H9 (cell line): ENCODE measurements around the gene USP27X. TPM values are rescaled to one million over a fixed set of nuclear protein-coding genes. Genes with fewer than 3 reads are reported as not detected.

ENCODE experiments used
- DNase-seq: peaks from one replicate; pipeline ENCODE4 v3.0.0-alpha.2; 2017
- H2AFZ ChIP-seq: one replicate; pipeline ENCODE4 v1.6.1; 2013; ENCODE audit warnings: mild to moderate bottlenecking, low read length, control low read depth, moderate library complexity
- H2AK5ac ChIP-seq: 2 replicates; pipeline ENCODE4 v1.6.1; 2013; ENCODE audit warnings: low read length, control low read depth, mixed read lengths; ENCODE audit not compliant: insufficient read length
- H2BK120ac ChIP-seq: one replicate; pipeline ENCODE4 v1.6.1; 2013; ENCODE audit warnings: low read depth, mild to moderate bottlenecking, low read length, control low read depth, inconsistent platforms; ENCODE audit not compliant: poor library complexity, severe bottlenecking
- H2BK12ac ChIP-seq: 2 replicates; pipeline ENCODE4 v1.6.1; 2013; ENCODE audit warnings: low read length, control low read depth, mixed read lengths, low read depth; ENCODE audit not compliant: insufficient read length
- H2BK15ac ChIP-seq: 2 replicates; pipeline ENCODE4 v1.6.1; 2013; ENCODE audit warnings: low read depth, low read length, control low read depth
- H2BK20ac ChIP-seq: one replicate; pipeline ENCODE4 v1.6.1; 2013; ENCODE audit warnings: low read depth, mild to moderate bottlenecking, low read length, control low read depth, inconsistent platforms; ENCODE audit not compliant: poor library complexity, severe bottlenecking
- H2BK5ac ChIP-seq: 2 replicates; pipeline ENCODE4 v1.6.1; 2013; ENCODE audit warnings: low read length, control low read depth, mixed read lengths; ENCODE audit not compliant: insufficient read length
- H3K14ac ChIP-seq: 2 replicates; pipeline ENCODE4 v1.6.1; 2013; ENCODE audit warnings: low read length, control low read depth; ENCODE audit not compliant: insufficient read depth
- H3K18ac ChIP-seq: 2 replicates; pipeline ENCODE4 v1.6.1; 2013; ENCODE audit warnings: low read depth, mild to moderate bottlenecking, mixed read lengths, low read length, control low read depth; ENCODE audit not compliant: insufficient read length
- H3K23ac ChIP-seq: 2 replicates; pipeline ENCODE4 v1.6.1; 2013; ENCODE audit warnings: low read length, control low read depth, mixed read lengths, low read depth; ENCODE audit not compliant: insufficient read length
- H3K23me2 ChIP-seq: 2 replicates; pipeline ENCODE4 v1.6.1; 2013; ENCODE audit warnings: low read depth, mild to moderate bottlenecking, mixed read lengths, low read length, control low read depth; ENCODE audit not compliant: insufficient read length, poor library complexity, severe bottlenecking
- H3K27ac ChIP-seq: 2 replicates; pipeline ENCODE4 v1.5.1; 2013; ENCODE audit warnings: low read length, control low read depth, mixed read lengths, low read depth; ENCODE audit not compliant: insufficient read length
- H3K27me3 ChIP-seq: 2 replicates; pipeline ENCODE4 v1.6.1; 2013; ENCODE audit warnings: low read length, control low read depth, inconsistent platforms; ENCODE audit not compliant: insufficient read depth
- H3K4ac ChIP-seq: 2 replicates; pipeline ENCODE4 v1.6.1; 2013; ENCODE audit warnings: low read depth, mild to moderate bottlenecking, control low read depth, inconsistent platforms, low read length, moderate library complexity
- H3K4me1 ChIP-seq: 2 replicates; pipeline ENCODE4 v1.6.1; 2013; ENCODE audit warnings: low read length, control low read depth, inconsistent platforms; ENCODE audit not compliant: insufficient read depth
- H3K4me2 ChIP-seq: 2 replicates; pipeline ENCODE4 v1.6.1; 2013; ENCODE audit warnings: low read length, control low read depth, mixed read lengths; ENCODE audit not compliant: insufficient read length, insufficient read depth
- H3K56ac ChIP-seq: 2 replicates; pipeline ENCODE4 v1.6.1; 2013; ENCODE audit warnings: low read depth, mild to moderate bottlenecking, mixed read lengths, low read length, control low read depth; ENCODE audit not compliant: insufficient read length
- H3K79me1 ChIP-seq: 2 replicates; pipeline ENCODE4 v1.6.1; 2013; ENCODE audit warnings: low read depth, mild to moderate bottlenecking, moderate library complexity, low read length, control low read depth, inconsistent platforms; ENCODE audit not compliant: insufficient read depth, poor library complexity, severe bottlenecking
- H3K79me2 ChIP-seq: 2 replicates; pipeline ENCODE4 v1.6.1; 2013; ENCODE audit warnings: low read length, control low read depth, inconsistent platforms; ENCODE audit not compliant: insufficient read depth
- H3K9ac ChIP-seq: 2 replicates; pipeline ENCODE4 v1.6.1; 2013; ENCODE audit warnings: low read length, control low read depth, mixed read lengths; ENCODE audit not compliant: insufficient read length; ENCODE audit errors: extremely low read depth
- H3K9me3 ChIP-seq: one replicate; pipeline ENCODE4 v1.6.1; 2013; ENCODE audit warnings: low read depth, low read length, inconsistent platforms; ENCODE audit not compliant: control insufficient read depth
- H3T11ph ChIP-seq: one replicate; pipeline ENCODE4 v1.6.1; 2013; ENCODE audit warnings: mild to moderate bottlenecking, low read length, control low read depth, inconsistent platforms
- H4K20me1 ChIP-seq: one replicate; pipeline ENCODE4 v1.6.1; 2013; ENCODE audit not compliant: control insufficient read depth, insufficient read length, insufficient read depth
- H4K5ac ChIP-seq: 2 replicates; pipeline ENCODE4 v1.6.1; 2013; ENCODE audit warnings: low read depth, mild to moderate bottlenecking, mixed read lengths, low read length, control low read depth; ENCODE audit not compliant: insufficient read length
- H4K8ac ChIP-seq: replicated peaks from 2 replicates; pipeline ENCODE4 v1.6.1; 2013; ENCODE audit warnings: low read length, control low read depth, mixed read lengths, low read depth; ENCODE audit not compliant: insufficient read length
- H4K91ac ChIP-seq: 2 replicates; pipeline ENCODE4 v1.6.1; 2013; ENCODE audit warnings: low read depth, mild to moderate bottlenecking, moderate library complexity, mixed read lengths, low read length, control low read depth; ENCODE audit not compliant: insufficient read length
- H3K27ac Mint-ChIP-seq, 3 experiments: 2 replicates in 2 of 3; 3 replicates in 1 of 3; pipeline ENCODE4 v1.8.0; 2020 to 2021; ENCODE audit warnings: mixed read lengths in 3 of 3, mild to moderate bottlenecking in 1 of 3, moderate library complexity in 1 of 3
- H3K27me3 Mint-ChIP-seq: 2 replicates; pipeline ENCODE4 v1.8.0; 2021; ENCODE audit warnings: low read depth, mild to moderate bottlenecking, moderate library complexity, mixed read lengths
- H3K36me3 Mint-ChIP-seq, 3 experiments: 2 replicates in 2 of 3; 3 replicates in 1 of 3; pipeline ENCODE4 v1.8.0; 2020 to 2021; ENCODE audit warnings: low read depth in 3 of 3, mixed read lengths in 3 of 3; ENCODE audit not compliant: insufficient read depth in 1 of 3
- H3K4me1 Mint-ChIP-seq, 2 experiments: 2 replicates each; pipeline ENCODE4 v1.8.0; 2020; ENCODE audit warnings: mixed read lengths in 2 of 2
- H3K4me3 Mint-ChIP-seq, 2 experiments: 2 replicates in 1 of 2; 3 replicates in 1 of 2; pipeline ENCODE4 v1.8.0; 2020 to 2021; ENCODE audit warnings: mild to moderate bottlenecking in 2 of 2, mixed read lengths in 2 of 2, moderate library complexity in 1 of 2
- H3K9me3 Mint-ChIP-seq, 2 experiments: 2 replicates in 1 of 2; 3 replicates in 1 of 2; pipeline ENCODE4 v1.8.0; 2020; ENCODE audit warnings: mild to moderate bottlenecking in 2 of 2, mixed read lengths in 2 of 2, moderate library complexity in 1 of 2
- CTCF ChIP-seq: fragments of 200-600 bp; sonication (generic); conservative IDR thresholded peaks from 3 replicates; pipeline ENCODE4 v1.8.0; 2021; ENCODE audit warnings: antibody characterized with exemption, mild to moderate bottlenecking
- WGBS: extraction: QIAGEN DNeasy Blood & Tissue Kit; methylation state at CpG from one replicate; pipeline ENCODE4 v1.1.7; 2013; ENCODE audit warnings: missing lambda C conversion rate, low lambda C conversion rate, mixed read lengths; ENCODE audit not compliant: insufficient read length; ENCODE audit errors: extremely low coverage; 5-methylcytosine and 5-hydroxymethylcytosine counted together
- total RNA-seq: library from RNA; stranded (reverse); gene quantifications from 2 replicates; pipeline ENCODE4 v1.2.1, GENCODE V29; 2021

Gene USP27X
- total RNA-seq, 1 experiment from 2014 or later: 5.7 TPM

- no peak overlapping the region for H2BK120ac ChIP-seq
- H3K9ac ChIP-seq: no peak overlapping the region
- DNase-seq: no peak
- WGBS: no CpG with 5 or more reads among the region's 28 CpGs
- H3K27ac ChIP-seq: no peak overlapping the region
- no peak overlapping the region for H3K18ac ChIP-seq
- no peak overlapping the region for H3K23ac ChIP-seq
- no peak overlapping the region; the same call in 1 of the 2 replicates for H2BK15ac ChIP-seq
- Mint-ChIP-seq H3K4me1 (peaks cover 7 to 10% of the 10 kb centered on the region in 2 experiments), H3K9me3 (peaks cover 47 to 69% of the 10 kb centered on the region in 2 experiments), H3K27ac (no peak overlapping the region), H3K4me3 (peak overlapping the region; percentile 72 to 82), H3K27me3 (peaks cover 18% of the 10 kb centered on the region), H3K36me3 (peaks cover 9 to 20% (median 15%) of the 10 kb centered on the region in 3 experiments)
- no peaks in the 10 kb centered on the region; the same call in 1 of the 2 replicates for H3K27me3 ChIP-seq
- no peak overlapping the region for H3K4ac ChIP-seq
- no peak overlapping the region for H4K91ac ChIP-seq
- no peak overlapping the region for H2AFZ ChIP-seq
- H4K8ac ChIP-seq: no peak overlapping the region
- H3K79me1 ChIP-seq: no peaks in the 10 kb centered on the region
- H2BK20ac ChIP-seq: no peak overlapping the region
- H3T11ph ChIP-seq: no peak overlapping the region
- H3K4me2 ChIP-seq: peak overlapping the region; percentile 51
- H3K79me2 ChIP-seq: no peaks in the 10 kb centered on the region
- H3K56ac ChIP-seq: no peak overlapping the region
- no peak overlapping the region for H3K14ac ChIP-seq
- no peak for TF ChIP-seq CTCF
- H2BK12ac ChIP-seq: no peak overlapping the region
- H4K20me1 ChIP-seq: no peaks in the 10 kb centered on the region
- 0 out of 2 replicates have a peak, but pooled peaks cover 3% of the 10 kb centered on the region for H3K4me1 ChIP-seq
- H2BK5ac ChIP-seq: no peak overlapping the region
- no peak overlapping the region for H2AK5ac ChIP-seq
- H4K5ac ChIP-seq: no peak overlapping the region
- H3K23me2 ChIP-seq: peaks cover 6% of the 10 kb centered on the region
- H3K9me3 ChIP-seq: peaks cover 19% of the 10 kb centered on the region
These were observed 1.0 kb upstream of the USP27X start for GRCh38 chrX:49878128-49878833.
